ENCODE measurements around the gene PPP3CA.
"Not testable (repeated sequence)": the region's sequence is repeated elsewhere in the genome, so short reads cannot be mapped to it uniquely, and the experiment has no call there.

Gene PPP3CA

GRCh38 chr4:101008503-101008902, 338.8 kb downstream of the PPP3CA start:
- DNase-seq (ENCODE audit: low read depth) = no peak
- no peak overlapping the region for H3K4me3 ChIP-seq (ENCODE audit: low read length)
- TF ChIP-seq CTCF (IDR thresholded peaks at IDR 0.05; ENCODE audit: insufficient read depth, low read depth, low read length, missing control alignments) = no peak

GRCh38 chr4:101005659-101006058, 341.7 kb downstream of the PPP3CA start:
- H3K4me3 ChIP-seq (ENCODE audit: low read length) = no peak overlapping the region
- DNase-seq (ENCODE audit: low read depth) = no peak
- TF ChIP-seq CTCF (IDR thresholded peaks at IDR 0.05; ENCODE audit: insufficient read depth, low read depth, low read length, missing control alignments) = no peak

GRCh38 chr4:101000496-101000895, 346.8 kb downstream of the PPP3CA start:
- TF ChIP-seq CTCF (IDR thresholded peaks at IDR 0.05; ENCODE audit: insufficient read depth, low read depth, low read length, missing control alignments) = no peak
- H3K4me3 ChIP-seq (ENCODE audit: low read length) = no peak overlapping the region
- DNase-seq (ENCODE audit: low read depth) = no peak

- TF ChIP-seq CTCF (IDR thresholded peaks at IDR 0.05; ENCODE audit: insufficient read depth, low read depth, low read length, missing control alignments) = no peak
Observed at GRCh38 chr4:100995671-100996070, 351.7 kb downstream of the PPP3CA start.

GRCh38 chr4:100995002-100995401, 352.3 kb downstream of the PPP3CA start:
- H3K4me3 ChIP-seq (ENCODE audit: low read length); DNase-seq (ENCODE audit: low read depth): not testable (repeated sequence)

More at GRCh38 chr4:100995671-100996070, 351.7 kb downstream of the PPP3CA start:
- H3K4me3 ChIP-seq (ENCODE audit: low read length) = no peak overlapping the region
- no peak for DNase-seq (ENCODE audit: low read depth)

GRCh38 chr4:100991332-100992069, 355.8 kb downstream of the PPP3CA start:
- not testable (repeated sequence) for DNase-seq (ENCODE audit: low read depth); H3K4me3 ChIP-seq (ENCODE audit: low read length)

GRCh38 chr4:100989401-100989800, 357.9 kb downstream of the PPP3CA start:
- H3K4me3 ChIP-seq (ENCODE audit: low read length) = no peak overlapping the region
- no peak for TF ChIP-seq CTCF (IDR thresholded peaks at IDR 0.05; ENCODE audit: insufficient read depth, low read depth, low read length, missing control alignments)
- DNase-seq (ENCODE audit: low read depth) = no peak

- no peak overlapping the region for H3K4me3 ChIP-seq (ENCODE audit: low read length)
- no peak for TF ChIP-seq CTCF (IDR thresholded peaks at IDR 0.05; ENCODE audit: insufficient read depth, low read depth, low read length, missing control alignments)
- no peak for DNase-seq (ENCODE audit: low read depth)
Observed at GRCh38 chr4:100988876-100989275, 358.4 kb downstream of the PPP3CA start.

Data from epithelial cell of esophagus (primary cell).